GM12878 (cell line): ENCODE results near the gene C1orf210.

Experiments
- ATF7 ChIP-seq: fragments of 450-650 bp; IDR thresholded peaks from 2 replicates; pipeline ENCODE4 v1.6.1; 2016; ENCODE audit warnings: low read depth, mild to moderate bottlenecking
- CEBPB ChIP-seq, 2 experiments: fragments of 150-350 bp in 1 of 2; IDR thresholded peaks; 2 replicates each; pipeline ENCODE4 v1.6.1; 2012 to 2014; ENCODE audit warnings: low read depth in 2 of 2, low read length in 2 of 2, borderline replicate concordance in 1 of 2, inconsistent platforms in 1 of 2
- RAD21 ChIP-seq: IDR thresholded peaks from 2 replicates; pipeline ENCODE4 v1.6.1; 2011; ENCODE audit warnings: mild to moderate bottlenecking, low read depth, low read length, moderate library complexity; ENCODE audit not compliant: insufficient read depth
- SRF ChIP-seq, 2 experiments: IDR thresholded peaks; 2 replicates each; pipeline ENCODE4 v1.6.1; 2011; ENCODE audit warnings: low read depth in 2 of 2, low read length in 2 of 2, mild to moderate bottlenecking in 1 of 2, moderate library complexity in 1 of 2
- TF ChIP-seq, protein P1 (sequence below), 3 experiments: IDR thresholded peaks in 2 of 3; conservative IDR thresholded peaks in 1 of 3; 2 replicates each; pipeline ENCODE4 v1.5.1; 2011; ENCODE audit warnings: low read depth in 3 of 3, low read length in 3 of 3, mild to moderate bottlenecking in 3 of 3, control low read depth in 2 of 3, moderate library complexity in 2 of 3, inconsistent platforms in 1 of 3, mixed read lengths in 1 of 3; ENCODE audit not compliant: control insufficient read depth in 2 of 3, insufficient read depth in 1 of 3; ENCODE audit errors: extremely low read depth in 1 of 3

DNA sequence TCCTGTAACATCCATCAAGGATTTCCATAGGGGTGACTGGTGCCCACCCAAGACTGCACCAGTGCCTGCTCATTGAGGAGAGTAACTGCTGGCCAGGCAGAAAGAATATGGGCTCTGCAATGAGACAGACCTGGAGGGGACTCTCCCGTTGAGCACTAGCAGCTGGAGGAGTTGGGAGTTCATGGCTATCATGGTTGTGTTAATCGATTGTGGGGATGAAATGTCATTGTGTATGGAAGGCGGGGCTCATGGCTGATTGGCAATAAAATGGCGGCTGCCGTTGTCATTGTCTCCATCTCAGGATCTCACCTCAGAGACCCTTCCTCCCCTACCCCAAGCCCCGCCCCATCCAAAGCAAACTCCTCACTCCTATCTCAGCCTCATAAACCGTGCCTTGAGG lies 11.7 kb downstream of the C1orf210 start:
- TF ChIP-seq CEBPB (IDR thresholded peaks at IDR 0.05; ENCODE audit: borderline replicate concordance in 1 of 2, low read depth in 2 of 2, low read length in 2 of 2) (no peak), SRF (IDR thresholded peaks at IDR 0.05; ENCODE audit: low read depth in 2 of 2, low read length in 2 of 2) (no peak), ATF7 (no peak), RAD21 (no peak)
- TF ChIP-seq, protein P1, sequence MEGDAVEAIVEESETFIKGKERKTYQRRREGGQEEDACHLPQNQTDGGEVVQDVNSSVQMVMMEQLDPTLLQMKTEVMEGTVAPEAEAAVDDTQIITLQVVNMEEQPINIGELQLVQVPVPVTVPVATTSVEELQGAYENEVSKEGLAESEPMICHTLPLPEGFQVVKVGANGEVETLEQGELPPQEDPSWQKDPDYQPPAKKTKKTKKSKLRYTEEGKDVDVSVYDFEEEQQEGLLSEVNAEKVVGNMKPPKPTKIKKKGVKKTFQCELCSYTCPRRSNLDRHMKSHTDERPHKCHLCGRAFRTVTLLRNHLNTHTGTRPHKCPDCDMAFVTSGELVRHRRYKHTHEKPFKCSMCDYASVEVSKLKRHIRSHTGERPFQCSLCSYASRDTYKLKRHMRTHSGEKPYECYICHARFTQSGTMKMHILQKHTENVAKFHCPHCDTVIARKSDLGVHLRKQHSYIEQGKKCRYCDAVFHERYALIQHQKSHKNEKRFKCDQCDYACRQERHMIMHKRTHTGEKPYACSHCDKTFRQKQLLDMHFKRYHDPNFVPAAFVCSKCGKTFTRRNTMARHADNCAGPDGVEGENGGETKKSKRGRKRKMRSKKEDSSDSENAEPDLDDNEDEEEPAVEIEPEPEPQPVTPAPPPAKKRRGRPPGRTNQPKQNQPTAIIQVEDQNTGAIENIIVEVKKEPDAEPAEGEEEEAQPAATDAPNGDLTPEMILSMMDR (IDR thresholded peaks at IDR 0.05 in 2 of 3, conservative IDR thresholded peaks at IDR 0.05 in 1 of 3; ENCODE audit: control insufficient read depth in 2 of 3, extremely low read depth in 1 of 3, insufficient read depth in 1 of 3, low read depth in 3 of 3, low read length in 3 of 3) = no peak
